Activated effector memory CD4-positive, alpha-beta T cell treated with anti-CD3 and anti-CD28 coated beads, Interleukin-2, amount 50 U/mL, for 16 hours (primary cell): ENCODE data around the gene TCERG1L.

Experiments
- DNase-seq: peaks from one replicate; pipeline ENCODE4 v3.0.0-alpha.2; 2020

Gene TCERG1L

DNA sequence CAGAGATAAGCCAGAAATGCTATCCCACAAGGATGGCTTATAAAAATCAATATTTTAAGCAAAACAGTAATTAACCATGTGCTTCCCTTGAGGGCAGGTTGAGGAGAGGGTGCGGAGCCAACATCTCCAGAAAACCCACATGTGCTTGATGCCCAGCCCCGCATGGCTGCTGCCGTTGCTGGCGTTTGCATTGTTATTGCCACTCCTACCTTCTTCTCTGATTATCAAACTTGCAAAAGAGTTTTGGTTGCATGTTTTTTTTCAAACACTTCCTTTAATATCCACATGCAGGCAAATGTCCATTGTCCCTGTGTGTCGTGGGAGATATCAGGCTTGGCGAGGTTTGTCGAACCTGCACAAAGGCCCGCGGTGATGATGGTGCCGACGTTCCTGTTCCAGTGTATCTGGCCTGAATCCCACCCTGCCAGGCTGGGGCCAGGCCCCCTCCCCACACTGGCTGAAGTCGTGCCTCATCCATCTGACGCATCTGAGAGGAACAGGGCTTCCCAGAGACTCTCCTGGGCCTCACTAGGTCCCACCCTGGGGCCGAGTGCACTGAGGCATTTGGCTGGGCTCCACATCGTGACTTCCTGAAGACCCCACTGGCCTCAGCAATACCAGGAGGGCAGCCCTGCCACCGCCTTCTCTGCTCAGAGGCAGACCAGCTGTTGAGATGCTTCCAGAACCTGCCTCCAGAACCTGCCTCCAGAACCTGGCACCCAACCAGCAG is 40.9 kb downstream of the TCERG1L start:
- no peak for DNase-seq

DNA sequence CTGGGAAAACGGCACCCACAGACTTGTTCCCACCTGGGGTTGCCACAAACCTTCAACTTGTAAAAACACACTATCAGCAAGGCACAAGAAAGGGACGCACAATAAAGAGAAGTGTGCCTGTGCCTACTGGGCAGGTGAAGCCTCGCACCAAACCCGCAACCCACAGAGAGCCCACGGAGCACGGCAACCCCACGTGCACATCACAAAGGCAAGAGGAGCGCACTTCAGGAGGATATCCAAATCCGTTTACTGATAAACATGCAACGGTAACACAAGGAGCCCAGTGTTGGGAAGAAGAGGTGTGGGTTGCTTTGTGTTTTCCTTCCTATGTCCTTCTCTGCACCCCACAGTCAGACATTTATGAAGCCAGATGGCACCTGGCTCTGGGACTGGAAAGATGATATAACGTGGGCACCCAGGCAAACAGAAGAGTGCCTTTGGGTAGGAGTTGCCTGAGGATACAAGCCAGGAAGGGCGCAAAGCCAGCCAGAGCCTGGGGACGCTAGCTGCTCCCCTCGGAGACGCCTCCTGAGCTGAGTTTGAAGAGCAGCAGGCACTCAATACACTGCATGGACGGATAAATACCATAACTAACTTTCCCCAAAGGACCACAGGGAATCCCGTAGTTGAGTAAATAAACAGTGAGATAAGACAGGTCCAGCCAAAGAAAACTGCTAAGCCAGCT is 41.6 kb downstream of the TCERG1L start:
- DNase-seq = no peak

DNA sequence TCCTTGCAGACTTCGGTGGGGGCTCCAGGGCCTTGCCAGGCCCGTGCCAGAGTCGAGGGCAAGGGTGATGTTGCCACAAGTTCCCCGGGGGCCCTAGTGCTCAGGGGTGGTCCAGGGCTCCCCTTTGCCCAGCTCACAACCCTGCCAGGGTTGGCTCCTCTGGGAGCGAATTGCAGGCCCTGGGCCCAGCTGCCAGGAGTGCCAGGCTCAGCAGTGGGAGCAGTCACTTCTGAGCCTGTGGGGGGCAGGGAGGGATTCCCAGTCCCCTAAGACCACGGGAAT is 43.8 kb downstream of the TCERG1L start:
- DNase-seq = no peak

GRCh38 chr10:131266936-131267813 is 44.3 kb downstream of the TCERG1L start:
- DNase-seq = no peak

GRCh38 chr10:131264110-131264788 is 47.3 kb downstream of the TCERG1L start:
- DNase-seq = no peak

- no peak for DNase-seq
Measured at GRCh38 chr10:131261890-131262475, 49.5 kb downstream of the TCERG1L start.

DNA sequence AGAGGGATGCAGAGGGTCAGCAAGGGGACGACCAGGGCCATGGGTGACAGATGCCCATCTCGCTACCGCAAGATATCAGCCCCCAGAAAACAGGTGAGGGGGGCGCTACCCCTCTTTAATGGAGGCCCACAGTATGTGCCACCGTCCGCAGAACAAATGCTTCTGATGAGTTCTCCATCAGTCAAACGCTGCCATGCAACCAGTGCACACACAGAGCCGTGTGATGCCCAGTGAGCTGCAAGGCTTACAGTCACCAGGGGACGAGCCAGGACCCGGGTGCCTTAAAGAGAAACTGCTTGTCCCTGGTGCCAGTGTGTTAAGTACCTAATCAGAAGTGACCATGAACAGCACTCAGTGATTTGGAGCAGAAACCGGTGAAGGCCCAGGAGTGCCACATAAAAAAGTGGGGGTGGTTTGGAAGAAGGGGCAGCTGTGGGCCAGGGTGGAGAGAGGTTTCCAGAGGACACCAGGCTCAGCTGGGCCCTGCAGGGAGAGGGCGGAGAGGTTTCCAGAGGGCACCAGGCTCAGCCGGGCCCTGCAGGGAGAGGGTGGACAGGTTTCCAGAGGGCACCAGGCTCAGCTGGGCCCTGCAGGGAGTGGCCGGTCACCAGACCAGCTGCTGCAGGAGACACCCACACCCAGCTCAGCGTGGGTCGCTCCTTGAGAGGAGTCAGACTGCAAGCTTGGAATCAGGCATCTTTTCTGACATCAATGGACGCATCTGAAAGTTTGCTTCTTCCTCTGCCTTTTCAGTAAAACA is 50.9 kb downstream of the TCERG1L start:
- no peak for DNase-seq

DNA sequence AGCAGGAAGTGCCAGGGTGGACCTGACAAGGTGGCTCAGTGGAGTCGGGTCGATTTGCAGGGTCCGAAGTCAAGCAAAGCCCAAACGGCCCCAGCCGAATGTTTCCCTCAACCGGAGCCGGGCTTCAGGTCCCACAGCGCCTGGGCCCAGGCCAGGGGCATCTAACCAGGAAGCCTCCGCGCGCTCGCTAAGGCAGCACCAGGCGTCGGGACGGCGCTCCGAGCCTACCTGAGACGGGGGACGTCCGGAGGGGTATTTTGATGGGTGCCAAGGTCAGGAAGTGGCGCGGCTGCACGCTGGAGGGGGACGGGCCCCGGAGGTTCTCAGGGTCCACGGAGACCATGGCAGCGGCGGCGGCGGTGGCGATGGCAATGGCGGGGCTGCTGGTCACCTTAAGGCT is 51.5 kb downstream of the TCERG1L start:
- no peak for DNase-seq

DNA sequence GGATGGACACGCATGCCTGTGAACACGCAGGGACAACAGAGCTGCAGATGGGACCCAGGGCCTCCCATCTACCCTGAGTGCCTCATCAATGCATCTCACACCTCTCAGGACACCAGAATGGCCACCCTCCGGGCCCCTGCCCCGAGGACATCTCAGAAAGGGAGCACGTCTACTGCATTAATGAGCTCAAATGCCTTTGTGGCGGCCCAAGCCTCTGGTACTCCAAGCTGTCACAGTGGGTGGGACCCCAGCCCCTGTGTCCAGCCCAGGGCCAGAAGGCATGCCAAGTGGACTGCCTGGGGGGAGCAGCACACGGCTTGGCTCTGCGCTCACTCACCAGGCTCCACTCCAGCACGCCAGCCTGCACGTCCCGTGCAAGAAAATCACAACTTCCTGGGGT is 52.0 kb downstream of the TCERG1L start:
- DNase-seq = no peak

GRCh38 chr10:131258256-131258655 is 53.3 kb downstream of the TCERG1L start:
- DNase-seq = no peak

DNA sequence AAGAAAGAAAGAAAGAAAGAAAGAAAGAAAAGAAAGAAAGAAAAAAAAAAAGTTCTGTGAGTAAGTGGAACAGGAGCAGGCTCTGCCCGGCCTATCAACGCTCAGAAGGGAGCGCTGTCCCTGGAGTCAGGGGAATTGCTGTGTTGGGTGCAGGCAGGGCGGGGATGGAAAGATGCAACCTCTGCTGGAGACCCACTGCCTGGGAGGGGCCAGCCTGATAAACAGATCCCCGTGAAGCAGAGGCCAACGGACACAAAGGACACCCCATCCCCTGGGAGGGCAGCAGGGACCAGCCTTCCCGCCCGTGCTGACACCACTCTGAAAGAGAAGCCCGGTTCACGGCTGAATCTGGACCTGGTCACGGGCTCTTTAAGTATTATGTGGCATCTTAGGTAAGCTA is 54.5 kb downstream of the TCERG1L start:
- DNase-seq = no peak

DNA sequence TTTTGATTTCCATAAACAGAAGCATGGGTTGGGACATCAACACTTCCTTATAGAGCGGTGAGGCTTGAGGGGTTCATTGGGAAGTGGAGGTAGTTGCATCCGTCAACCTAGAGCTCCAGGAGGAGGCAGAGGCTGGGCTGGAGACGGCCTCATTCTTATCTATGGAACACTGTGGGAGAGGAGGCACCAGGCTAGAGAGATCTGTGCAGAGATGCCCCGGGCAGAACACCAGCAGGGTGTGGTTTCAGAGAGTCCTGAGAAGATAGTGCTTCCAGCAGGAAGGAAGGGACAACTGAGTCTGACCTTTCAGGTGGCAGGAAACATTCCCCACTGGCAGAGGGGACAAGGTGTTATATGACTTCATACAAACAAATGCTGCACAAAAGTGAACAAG is 56.7 kb downstream of the TCERG1L start:
- no peak for DNase-seq

DNA sequence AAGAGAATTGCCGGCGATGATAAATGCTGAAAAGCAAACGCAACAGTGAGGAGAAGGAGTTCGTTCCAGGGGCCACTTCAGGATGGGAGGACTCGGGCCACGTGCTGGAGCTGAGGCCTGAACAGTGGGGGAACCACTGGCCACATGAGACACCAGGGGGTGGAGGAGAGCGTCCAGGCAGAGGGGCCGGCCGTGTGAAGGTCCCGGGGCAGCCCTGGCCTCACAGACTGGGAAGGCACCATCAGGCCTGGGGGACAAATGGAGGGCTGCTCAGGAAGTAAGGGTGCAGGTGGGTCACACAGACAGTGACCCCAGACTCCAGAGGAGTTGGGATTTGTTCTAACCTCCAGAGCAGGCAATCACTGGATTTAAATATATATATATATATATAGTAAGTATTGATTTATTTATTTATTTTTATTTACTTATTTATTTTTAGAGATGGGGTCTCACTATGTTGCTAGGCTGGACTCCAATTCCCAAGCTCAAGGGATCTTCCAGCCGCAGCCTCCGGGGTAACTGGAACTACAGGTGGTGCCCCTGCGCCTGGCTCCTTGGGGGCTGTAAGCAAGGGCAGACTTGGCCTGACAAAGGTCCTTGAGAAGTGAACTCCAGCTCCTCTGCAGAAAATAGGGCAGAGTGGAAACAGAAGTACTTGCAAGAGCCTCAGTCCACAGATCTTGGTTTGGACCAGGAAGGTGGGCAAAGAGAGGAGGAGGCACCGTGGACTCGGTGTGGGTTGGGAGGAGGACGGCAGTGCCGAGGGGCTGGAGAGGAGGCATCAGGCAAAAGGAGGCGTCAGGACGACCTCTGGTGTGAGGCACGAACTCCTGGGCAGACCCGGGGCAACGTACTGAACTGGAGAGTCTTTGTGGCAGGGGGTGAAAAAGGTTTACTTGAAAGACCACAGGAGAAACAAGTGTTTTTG is 57.3 kb downstream of the TCERG1L start:
- DNase-seq = no peak

DNA sequence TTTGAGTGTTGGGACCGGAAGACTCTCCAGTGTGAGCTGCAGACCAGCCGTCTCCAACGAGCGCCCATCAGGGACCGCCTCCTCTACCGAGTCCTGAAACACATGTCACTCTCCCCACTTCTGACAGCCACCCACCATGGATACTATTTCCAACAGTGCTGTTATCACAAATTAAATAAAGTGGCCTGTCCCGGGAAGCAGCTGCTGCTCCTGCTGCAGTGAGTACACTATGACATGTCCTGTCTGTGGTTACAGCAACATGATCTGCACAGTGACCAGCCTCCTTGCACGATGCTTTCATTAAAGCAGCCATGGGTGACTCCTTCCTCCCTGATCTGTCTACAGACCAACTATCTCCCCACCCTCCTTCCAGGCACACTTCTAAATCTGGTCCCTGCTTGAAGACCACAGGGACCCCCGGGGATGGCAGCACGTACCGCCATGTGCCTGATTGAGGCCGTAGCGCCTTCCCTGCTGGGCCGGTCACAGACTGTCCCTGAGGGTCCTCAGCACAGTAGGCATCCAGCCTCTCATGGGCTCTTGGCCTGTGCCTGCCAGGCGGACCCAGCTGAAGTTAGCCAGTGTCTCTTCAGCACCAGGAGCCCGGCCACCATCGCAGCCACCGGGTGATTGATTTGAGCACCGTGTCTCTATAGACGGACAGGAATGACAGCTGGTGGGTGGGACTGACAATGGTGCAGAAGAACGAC is 58.8 kb downstream of the TCERG1L start:
- no peak for DNase-seq

GRCh38 chr10:131251146-131251541 is 60.4 kb downstream of the TCERG1L start:
- DNase-seq = no peak

- DNase-seq = peak; percentile 41
Measured at GRCh38 chr10:131250454-131251145, 60.9 kb downstream of the TCERG1L start.

DNA sequence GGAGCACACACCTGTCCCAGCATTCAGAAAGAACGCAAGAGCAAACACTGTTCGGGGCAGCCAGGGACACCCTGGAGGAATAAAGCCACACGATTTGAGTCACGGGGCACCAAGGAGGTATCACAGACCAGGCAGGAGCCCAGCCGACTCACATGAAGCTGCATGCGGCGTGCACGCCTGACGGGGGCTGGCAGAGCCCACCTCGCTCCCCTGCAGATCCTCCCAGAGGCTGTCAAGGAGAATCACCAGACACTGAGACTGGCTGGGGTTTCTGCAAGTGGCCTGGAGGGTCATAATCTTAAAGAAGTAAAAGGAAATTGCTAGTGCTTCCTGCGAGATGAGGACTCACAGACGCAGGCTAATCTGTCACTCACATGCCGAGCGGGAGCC is 61.6 kb downstream of the TCERG1L start:
- DNase-seq = peak; percentile 42

DNA sequence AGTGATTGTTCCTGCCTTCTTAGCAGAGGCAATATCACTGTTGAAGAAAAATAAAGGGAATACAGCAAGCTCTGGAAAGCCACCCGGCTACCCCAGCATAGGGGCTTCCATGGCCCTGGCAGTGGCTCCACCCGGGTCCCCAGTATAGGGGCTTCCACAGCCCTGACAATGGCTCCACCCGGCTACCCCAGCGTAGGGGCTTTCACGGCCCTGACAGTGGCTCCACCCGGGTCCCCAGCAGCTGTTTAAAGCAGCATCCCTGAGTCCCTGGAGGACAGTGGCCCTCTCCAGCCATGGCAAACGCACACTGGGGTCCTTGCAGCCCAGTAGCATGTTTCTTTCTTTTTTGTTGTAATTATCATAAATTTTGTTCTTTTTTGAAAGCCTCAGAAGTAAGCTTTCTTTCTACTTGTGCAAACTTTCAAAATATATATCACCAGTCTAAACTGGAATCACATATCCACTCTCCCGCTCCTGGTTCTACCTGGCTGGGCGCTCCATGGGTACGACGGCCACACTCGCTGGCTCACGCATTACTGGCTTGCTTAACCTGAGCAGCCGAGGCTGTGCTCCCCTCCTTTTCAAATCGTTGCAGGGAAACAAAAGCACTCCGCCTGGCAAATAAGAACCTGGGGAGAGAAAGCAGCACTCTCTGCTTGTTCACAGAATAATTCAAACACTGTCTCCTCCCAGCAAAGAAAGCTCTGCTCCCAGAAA is 62.1 kb downstream of the TCERG1L start:
- DNase-seq = peak; percentile 30
